ENCODE data around the gene KMO. TPM values are rescaled to one million over a fixed set of nuclear protein-coding genes. Genes with fewer than 3 reads are reported as not detected.
A peak's percentile ranks its signal among the peaks of the same experiment; 100 is the strongest.

The KMO gene
- total and polyA plus RNA-seq, 2 experiments from 2014 or later, result 0.05 TPM; not detected in 1

GRCh38 chr1:241635556-241636152 lies 103.5 kb downstream of the KMO start:
- no peak overlapping the region for H3K27ac Mint-ChIP-seq
- ATAC-seq, result no peak
- peaks cover 4% of the 10 kb centered on the region for H3K27me3 Mint-ChIP-seq (ENCODE audit: insufficient read depth, low read depth, poor library complexity)
- no peak overlapping the region for H3K4me3 Mint-ChIP-seq
- Histone ChIP-seq H3K79me2 (replicated peaks; ENCODE audit: insufficient read depth) (peaks cover 89% of the 10 kb centered on the region), H3K4me2 (no peak overlapping the region), H3K27me3 (ENCODE audit: insufficient read depth) (no peaks in the 10 kb centered on the region), H3K4me3 (no peak overlapping the region), H3F3A (replicated peaks; ENCODE audit: low read depth) (no peaks in the 10 kb centered on the region), H2AFZ (no peak overlapping the region), H3K4me1 (ENCODE audit: insufficient read depth) (peaks cover 26% of the 10 kb centered on the region), H3K9me2 (ENCODE audit: insufficient read depth) (no peaks in the 10 kb centered on the region), H3K36me3 (ENCODE audit: insufficient read depth) (peaks cover 5% of the 10 kb centered on the region; the same call in 1 of the 2 replicates), H3K27ac (ENCODE audit: low read depth) (no peak overlapping the region), H4K20me1 (replicated peaks; ENCODE audit: insufficient read depth) (peaks cover 14% of the 10 kb centered on the region)
- peaks cover 38% of the 10 kb centered on the region for H3K4me1 Mint-ChIP-seq
- H3K36me3 Mint-ChIP-seq (ENCODE audit: low read depth), result peaks cover 34% of the 10 kb centered on the region
- DNase-seq (ENCODE audit: low spot score), result no peak
- no peak for TF ChIP-seq STAT1 (IDR thresholded peaks at IDR 0.05; ENCODE audit: unreplicated experiment)
- TF ChIP-seq JUNB (IDR thresholded peaks at IDR 0.05; ENCODE audit: unreplicated experiment), result no peak
- no peak for TF ChIP-seq ZNF114 (CRISPR knock-in tag; IDR thresholded peaks at IDR 0.05)
- no peak for TF ChIP-seq EZH2phosphoT487 (IDR thresholded peaks at IDR 0.05; ENCODE audit: unreplicated experiment)
- peaks cover 2% of the 10 kb centered on the region for H3K9me3 Mint-ChIP-seq

DNA sequence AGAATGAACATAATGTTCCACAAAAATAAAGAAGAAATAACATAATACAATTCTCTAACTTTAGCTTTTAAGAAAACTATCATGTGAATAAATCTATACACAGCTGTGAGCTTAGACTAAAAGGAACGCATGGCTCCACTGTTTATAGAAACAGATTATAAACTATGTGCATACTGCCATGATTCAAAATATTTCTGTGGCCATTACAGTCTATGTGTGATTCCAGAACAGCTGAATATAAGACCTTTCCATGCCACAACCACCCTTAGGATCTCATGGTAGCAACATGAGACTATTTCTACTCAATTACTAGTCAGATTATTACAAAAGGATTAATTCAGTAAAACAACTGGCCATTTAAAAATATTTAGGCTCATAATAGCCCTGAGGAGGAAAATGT lies 104.1 kb downstream of the KMO start:
- Mint-ChIP-seq H3K27ac (no peak overlapping the region), H3K36me3 (ENCODE audit: low read depth) (peaks cover 37% of the 10 kb centered on the region), H3K27me3 (ENCODE audit: insufficient read depth, low read depth, poor library complexity) (peaks cover 7% of the 10 kb centered on the region), H3K4me3 (no peak overlapping the region; the same call in 2 of the 3 replicates), H3K4me1 (peaks cover 39% of the 10 kb centered on the region), H3K9me3 (peaks cover 7% of the 10 kb centered on the region)
- H3K27me3 ChIP-seq (ENCODE audit: insufficient read depth), result no peaks in the 10 kb centered on the region
- ATAC-seq, result no peak
- H2AFZ ChIP-seq, result no peak overlapping the region
- H3K4me1 ChIP-seq (ENCODE audit: insufficient read depth), result peaks cover 26% of the 10 kb centered on the region
- H3K9me2 ChIP-seq (ENCODE audit: insufficient read depth), result no peaks in the 10 kb centered on the region
- peaks cover 5% of the 10 kb centered on the region; the same call in 1 of the 2 replicates for H3K36me3 ChIP-seq (ENCODE audit: insufficient read depth)
- no peak overlapping the region for H3K27ac ChIP-seq (ENCODE audit: low read depth)
- peak overlapping the region; percentile 76; the same call in 1 of the 2 replicates for H3K4me2 ChIP-seq
- H4K20me1 ChIP-seq (replicated peaks; ENCODE audit: insufficient read depth), result peaks cover 14% of the 10 kb centered on the region
- no peaks in the 10 kb centered on the region for H3F3A ChIP-seq (replicated peaks; ENCODE audit: low read depth)
- TF ChIP-seq JUNB (IDR thresholded peaks at IDR 0.05; ENCODE audit: unreplicated experiment) (no peak), ZNF462 (CRISPR knock-in tag; IDR thresholded peaks at IDR 0.05) (no peak), NANOG (IDR thresholded peaks at IDR 0.05; ENCODE audit: borderline replicate concordance) (no peak), ZNF331 (CRISPR knock-in tag; IDR thresholded peaks at IDR 0.05; ENCODE audit: low read depth) (no peak), POLR2AphosphoS5 (IDR thresholded peaks at IDR 0.05; ENCODE audit: low read depth) (no peak), STAT1 (IDR thresholded peaks at IDR 0.05; ENCODE audit: unreplicated experiment) (no peak)
- TF ChIP-seq, protein P1, sequence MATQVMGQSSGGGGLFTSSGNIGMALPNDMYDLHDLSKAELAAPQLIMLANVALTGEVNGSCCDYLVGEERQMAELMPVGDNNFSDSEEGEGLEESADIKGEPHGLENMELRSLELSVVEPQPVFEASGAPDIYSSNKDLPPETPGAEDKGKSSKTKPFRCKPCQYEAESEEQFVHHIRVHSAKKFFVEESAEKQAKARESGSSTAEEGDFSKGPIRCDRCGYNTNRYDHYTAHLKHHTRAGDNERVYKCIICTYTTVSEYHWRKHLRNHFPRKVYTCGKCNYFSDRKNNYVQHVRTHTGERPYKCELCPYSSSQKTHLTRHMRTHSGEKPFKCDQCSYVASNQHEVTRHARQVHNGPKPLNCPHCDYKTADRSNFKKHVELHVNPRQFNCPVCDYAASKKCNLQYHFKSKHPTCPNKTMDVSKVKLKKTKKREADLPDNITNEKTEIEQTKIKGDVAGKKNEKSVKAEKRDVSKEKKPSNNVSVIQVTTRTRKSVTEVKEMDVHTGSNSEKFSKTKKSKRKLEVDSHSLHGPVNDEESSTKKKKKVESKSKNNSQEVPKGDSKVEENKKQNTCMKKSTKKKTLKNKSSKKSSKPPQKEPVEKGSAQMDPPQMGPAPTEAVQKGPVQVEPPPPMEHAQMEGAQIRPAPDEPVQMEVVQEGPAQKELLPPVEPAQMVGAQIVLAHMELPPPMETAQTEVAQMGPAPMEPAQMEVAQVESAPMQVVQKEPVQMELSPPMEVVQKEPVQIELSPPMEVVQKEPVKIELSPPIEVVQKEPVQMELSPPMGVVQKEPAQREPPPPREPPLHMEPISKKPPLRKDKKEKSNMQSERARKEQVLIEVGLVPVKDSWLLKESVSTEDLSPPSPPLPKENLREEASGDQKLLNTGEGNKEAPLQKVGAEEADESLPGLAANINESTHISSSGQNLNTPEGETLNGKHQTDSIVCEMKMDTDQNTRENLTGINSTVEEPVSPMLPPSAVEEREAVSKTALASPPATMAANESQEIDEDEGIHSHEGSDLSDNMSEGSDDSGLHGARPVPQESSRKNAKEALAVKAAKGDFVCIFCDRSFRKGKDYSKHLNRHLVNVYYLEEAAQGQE (IDR thresholded peaks at IDR 0.05; ENCODE audit: unreplicated experiment), result no peak
- DNase-seq (ENCODE audit: low spot score), result no peak
- H3K4me3 ChIP-seq, result no peak overlapping the region
- peaks cover 82% of the 10 kb centered on the region for H3K79me2 ChIP-seq (replicated peaks; ENCODE audit: insufficient read depth)

Data from GM23338 (cell line).